Right renal pelvis (tissue), 4 donors: ENCODE results near the gene KCNC4. TPM values are rescaled to one million over a fixed set of nuclear protein-coding genes. Genes with fewer than 3 reads are reported as not detected.

ENCODE experiments used
- DNase-seq, 4 donors: peaks; one replicate each; pipeline ENCODE4 v3.0.0-alpha.2; 2013; ENCODE audit warnings: low read depth in 4 of 4, low spot score in 3 of 4, missing footprints in 1 of 4
- polyA plus RNA-seq, 4 donors: library from polyadenylated mRNA; unstranded; fragments of 120-200 nt; gene quantifications; one replicate each; pipeline ENCODE4 v1.2.1, GENCODE V29; 2013; ENCODE audit not compliant: insufficient read length in 4 of 4

The KCNC4 gene
- polyA plus RNA-seq, 4 donors, result 4.9 to 7.1 (median 5.6) TPM

GRCh38 chr1:110248746-110249145 is 38.6 kb downstream of the KCNC4 start:
- no peak for DNase-seq

GRCh38 chr1:110249256-110249655 is 39.1 kb downstream of the KCNC4 start:
- DNase-seq, result no peak

GRCh38 chr1:110250008-110250407 is 39.9 kb downstream of the KCNC4 start:
- no peak for DNase-seq

GRCh38 chr1:110250749-110251148 is 40.6 kb downstream of the KCNC4 start:
- no peak for DNase-seq

- DNase-seq, result no peak
These were observed 43.1 kb downstream of the KCNC4 start for GRCh38 chr1:110253213-110253612.

GRCh38 chr1:110254604-110255391 is 44.7 kb downstream of the KCNC4 start:
- DNase-seq, result no peak

- DNase-seq, result no peak
These were observed 45.3 kb downstream of the KCNC4 start for GRCh38 chr1:110255392-110255787.

GRCh38 chr1:110258734-110259133 is 48.6 kb downstream of the KCNC4 start:
- no peak for DNase-seq

GRCh38 chr1:110259770-110260169 is 49.7 kb downstream of the KCNC4 start:
- no peak for DNase-seq

Other genes starting within 250 kb of the KCNC4 start
- 100 to 1,000 TPM; 108 to 126 (median 118) TPM for gene AHCYL1, start 225.5 kb upstream of the KCNC4 start, polyA plus RNA-seq
- gene STRIP1, start 175.7 kb upstream of the KCNC4 start, polyA plus RNA-seq, result 10 to 100 TPM; 44.1 to 50.3 (median 44.8) TPM
- gene ALX3, start 139.6 kb upstream of the KCNC4 start, polyA plus RNA-seq, result not detected
- not detected for gene UBL4B, start 97.9 kb upstream of the KCNC4 start, polyA plus RNA-seq
- 1 to 10 TPM in 2 of 4 donors, under 1 TPM in 2; 0.90 to 1.2 (median 0.98) TPM for gene SLC6A17, start 59.8 kb upstream of the KCNC4 start, polyA plus RNA-seq
- gene RBM15, start 129.1 kb downstream of the KCNC4 start, polyA plus RNA-seq, result 10 to 100 TPM in 3 of 4 donors, 1 to 10 TPM in 1; 9.8 to 10.7 (median 10.3) TPM
- gene SLC16A4, start 180.7 kb downstream of the KCNC4 start, polyA plus RNA-seq, result 100 to 1,000 TPM in 1 of 4 donors, 10 to 100 TPM in 3; 81.0 to 119 (median 82.7) TPM
- gene LAMTOR5, start 197.4 kb downstream of the KCNC4 start, polyA plus RNA-seq, result 100 to 1,000 TPM; 277 to 315 (median 298) TPM
- under 1 TPM; 0.19 to 0.70 (median 0.31) TPM for gene PROK1, start 240.8 kb downstream of the KCNC4 start, polyA plus RNA-seq